Femur (tissue), 1 donor: ENCODE measurements around the gene RPP25L.

Source experiments
- DNase-seq: peaks from one replicate; pipeline ENCODE4 v3.0.0-alpha.2; 2017

The RPP25L gene

GRCh38 chr9:34565856-34566255, 46.0 kb downstream of the RPP25L start:
- DNase-seq = no peak

DNA sequence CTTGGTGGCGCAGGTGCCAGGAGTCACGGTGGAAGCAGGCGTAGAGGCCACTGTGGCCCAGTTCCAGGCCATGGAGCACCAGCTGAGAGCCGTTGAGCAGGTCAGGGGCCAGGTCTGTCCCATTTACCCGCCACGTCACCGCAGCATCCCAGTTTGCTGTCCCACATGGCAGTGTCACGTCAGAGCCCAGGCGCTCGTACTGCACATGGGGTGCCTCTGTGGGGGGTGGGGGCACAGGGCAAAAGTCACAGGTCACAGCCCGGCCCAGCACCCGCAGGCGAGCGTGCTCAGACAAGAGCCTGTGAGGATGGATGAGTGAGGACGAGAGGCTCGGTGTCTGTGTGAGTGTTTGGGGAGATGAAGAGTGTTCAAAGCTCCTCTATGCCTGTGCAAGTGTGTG, 47.3 kb downstream of the RPP25L start:
- no peak for DNase-seq

GRCh38 chr9:34563262-34563661, 48.6 kb downstream of the RPP25L start:
- DNase-seq = no peak

GRCh38 chr9:34562135-34562745, 49.7 kb downstream of the RPP25L start:
- no peak for DNase-seq

DNA sequence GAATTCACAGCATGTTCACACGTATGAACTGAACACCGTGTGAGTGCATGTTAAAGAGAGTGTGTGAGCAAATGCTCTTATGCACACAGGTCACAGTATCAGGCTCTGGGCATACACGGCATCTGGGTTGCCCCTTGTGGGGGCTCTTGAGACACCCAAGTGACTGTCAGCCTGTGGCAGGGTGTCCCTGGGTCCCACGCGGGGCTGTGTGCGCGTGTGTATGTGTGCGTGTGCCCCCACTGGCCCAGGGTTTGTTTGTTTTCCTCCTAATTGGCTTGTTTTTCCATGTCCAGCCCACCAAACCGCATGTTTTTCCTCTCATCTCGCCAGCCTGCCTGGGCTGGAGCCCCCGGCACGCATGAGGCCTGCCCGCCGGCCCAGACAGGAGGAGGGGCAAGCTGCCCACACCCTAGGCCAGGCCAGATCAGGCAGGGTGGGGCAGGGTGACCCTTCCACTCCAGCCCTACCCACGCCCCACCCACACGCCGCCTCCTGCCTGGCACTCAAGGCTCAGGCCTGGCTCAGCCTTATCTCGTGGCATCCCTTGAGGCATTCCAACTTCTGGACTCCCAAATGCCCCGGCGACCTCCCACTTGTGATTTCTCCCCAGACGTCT, 51.2 kb downstream of the RPP25L start:
- no peak for DNase-seq
